HG03025 (cell line): Measurements from ENCODE around the gene OCA2.

Experiments
- ATAC-seq: cut with Tn5 transposase; IDR thresholded peaks from one replicate; pipeline ENCODE4 v1.9.1; 2021; ENCODE audit warnings: mild to moderate bottlenecking, moderate library complexity; ENCODE audit not compliant: unreplicated experiment, low FRiP score

Gene OCA2

GRCh38 chr15:27831384-27832236 lies 267.5 kb downstream of the OCA2 start:
- no peak for ATAC-seq

- ATAC-seq: no peak
Measured at GRCh38 chr15:27828746-27829145, 270.4 kb downstream of the OCA2 start.

DNA sequence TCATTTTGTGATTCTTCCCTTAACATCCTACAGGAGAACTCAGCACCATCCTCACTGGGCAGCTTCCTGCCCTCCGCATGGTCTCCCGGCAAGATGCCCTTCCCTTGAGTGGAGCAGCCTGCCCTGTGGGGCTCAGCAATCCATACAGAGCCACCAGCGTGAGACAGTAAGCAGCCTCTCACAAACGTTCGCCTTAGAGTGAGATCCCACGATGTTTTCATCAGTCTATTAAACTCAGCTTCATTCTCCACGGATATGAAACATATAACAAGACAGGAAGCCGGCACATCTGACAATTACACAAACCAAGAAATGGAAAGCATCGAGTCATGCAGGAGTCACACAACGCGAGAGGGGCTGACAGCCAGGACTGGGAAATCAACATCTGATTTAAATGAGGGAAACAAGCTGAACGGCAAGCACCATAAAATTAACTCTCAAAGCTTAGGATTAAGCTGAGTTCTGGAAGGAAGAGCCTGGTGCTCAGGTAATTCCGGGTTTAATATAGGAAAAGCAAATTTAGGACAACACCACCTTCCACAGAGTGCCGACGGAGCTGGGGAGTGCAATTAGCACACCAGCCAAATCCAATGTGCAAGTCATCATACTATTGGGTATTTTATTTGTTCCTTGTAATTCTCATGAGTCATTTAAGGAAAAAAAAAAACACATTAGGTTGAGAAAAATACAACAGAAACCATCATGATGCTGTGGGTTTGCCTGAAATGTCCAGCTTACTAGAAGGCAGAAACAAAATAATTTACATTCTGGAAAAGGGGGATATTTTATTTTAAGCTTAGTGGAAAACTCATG lies 272.0 kb downstream of the OCA2 start:
- no peak for ATAC-seq

GRCh38 chr15:27826411-27826810 lies 272.7 kb downstream of the OCA2 start:
- ATAC-seq: no peak

DNA sequence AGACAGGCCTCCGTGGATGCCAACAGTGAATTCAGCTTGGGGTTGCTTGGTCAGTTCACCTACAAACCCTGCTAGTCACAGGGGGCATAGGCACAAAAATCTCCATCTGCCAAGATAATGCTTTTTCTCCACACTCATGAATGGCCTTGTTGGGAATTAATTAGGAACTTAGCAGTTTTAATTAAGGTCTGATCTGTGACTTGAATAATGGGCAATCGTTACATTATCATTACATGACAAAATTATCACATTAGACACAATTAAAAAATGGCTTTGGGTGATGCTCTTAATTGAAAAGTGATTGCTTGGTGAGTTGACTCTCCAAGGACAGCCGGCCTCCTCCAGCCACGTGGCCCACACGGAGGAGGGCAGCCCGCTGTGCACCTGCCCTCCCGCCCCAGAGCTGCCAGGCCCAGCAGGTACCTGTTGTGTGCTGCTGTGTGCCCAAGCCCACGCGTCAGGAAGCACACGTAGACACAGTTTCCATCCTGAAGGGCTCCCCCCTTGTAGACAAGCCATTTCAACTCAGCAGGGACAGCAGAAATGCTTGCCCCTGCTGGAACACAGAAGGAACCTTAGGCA lies 274.2 kb downstream of the OCA2 start:
- ATAC-seq: no peak

DNA sequence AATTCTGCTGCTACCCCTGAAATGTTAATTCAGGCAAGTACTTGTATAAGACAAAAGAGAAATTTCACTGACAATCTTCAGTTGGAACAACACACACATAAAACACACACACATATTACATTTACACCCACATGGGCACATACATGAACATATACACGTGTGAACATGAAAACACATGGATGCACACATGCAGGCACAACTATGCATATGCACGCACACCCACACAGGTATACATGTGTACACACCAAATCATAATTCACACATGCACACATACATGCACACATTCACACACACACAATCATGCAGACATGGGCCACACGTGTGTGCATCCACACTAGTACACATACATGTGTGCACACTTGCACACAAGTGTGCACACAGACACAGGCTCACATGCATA lies 277.8 kb downstream of the OCA2 start:
- no peak for ATAC-seq

GRCh38 chr15:27820722-27821121 lies 278.4 kb downstream of the OCA2 start:
- no peak for ATAC-seq

DNA sequence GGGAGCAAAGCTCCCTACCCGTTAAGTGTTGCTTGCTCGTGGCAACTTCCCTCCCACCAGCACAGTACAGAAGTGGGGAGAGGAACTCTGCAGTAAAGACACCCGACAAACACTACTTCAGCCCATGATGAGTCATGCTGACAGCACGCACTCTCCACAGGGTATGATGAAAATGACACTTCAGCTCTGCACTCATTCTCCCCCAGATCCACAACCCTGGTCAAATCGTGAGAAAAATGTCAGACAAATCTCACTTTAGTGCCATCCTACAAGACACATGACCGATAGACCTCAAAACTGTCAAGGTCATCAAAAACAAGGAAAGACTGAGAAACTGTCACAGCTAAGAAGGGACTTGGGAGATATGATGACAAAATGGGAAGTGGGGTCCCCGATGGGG lies 278.9 kb downstream of the OCA2 start:
- ATAC-seq: no peak

DNA sequence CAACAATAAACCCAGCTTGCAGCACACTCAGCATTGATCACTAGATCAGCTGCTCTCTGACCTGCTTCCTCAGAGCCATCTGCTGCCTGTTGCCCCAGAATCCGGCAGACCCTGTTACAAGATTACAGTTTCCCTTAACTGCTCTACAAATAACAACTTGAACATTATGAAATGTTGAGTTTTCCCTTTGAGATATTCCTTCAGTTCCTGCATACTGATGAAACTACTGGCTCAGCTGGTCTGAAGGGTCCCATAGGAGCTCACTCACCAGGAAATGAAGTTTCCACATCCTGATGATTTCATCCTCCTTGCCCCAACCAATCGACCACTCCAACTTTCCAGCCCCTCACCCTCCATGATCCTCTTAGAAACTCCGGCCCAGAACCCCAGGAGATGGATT lies 281.9 kb downstream of the OCA2 start:
- ATAC-seq: no peak

DNA sequence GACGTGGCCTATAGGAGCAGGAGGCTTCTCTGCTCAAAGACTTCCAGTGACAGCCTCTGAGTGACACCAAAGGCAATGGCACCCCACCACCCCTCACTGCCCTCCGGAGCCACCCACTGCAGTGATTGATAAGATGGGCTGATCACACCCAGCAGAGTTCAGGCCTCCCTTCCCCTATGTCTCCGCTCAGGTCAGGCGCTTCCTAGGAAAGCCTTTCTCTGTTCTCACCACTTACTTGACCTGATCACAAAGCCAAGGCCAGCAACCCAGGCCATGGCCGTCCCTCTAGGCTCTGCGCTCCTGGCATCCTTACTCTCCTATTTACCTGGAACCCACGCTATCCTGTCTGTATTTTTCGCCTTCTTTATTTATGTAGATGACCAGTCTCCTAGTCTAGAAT lies 282.3 kb downstream of the OCA2 start:
- ATAC-seq: no peak

- no peak for ATAC-seq
Measured at GRCh38 chr15:27815035-27815434, 284.1 kb downstream of the OCA2 start.

GRCh38 chr15:27813139-27813538 lies 286.0 kb downstream of the OCA2 start:
- ATAC-seq: no peak

- no peak for ATAC-seq
Measured at GRCh38 chr15:27808182-27808581, 290.9 kb downstream of the OCA2 start.

- ATAC-seq: no peak
Measured at GRCh38 chr15:27807335-27807734, 291.8 kb downstream of the OCA2 start.

GRCh38 chr15:27806396-27806795 lies 292.7 kb downstream of the OCA2 start:
- no peak for ATAC-seq

DNA sequence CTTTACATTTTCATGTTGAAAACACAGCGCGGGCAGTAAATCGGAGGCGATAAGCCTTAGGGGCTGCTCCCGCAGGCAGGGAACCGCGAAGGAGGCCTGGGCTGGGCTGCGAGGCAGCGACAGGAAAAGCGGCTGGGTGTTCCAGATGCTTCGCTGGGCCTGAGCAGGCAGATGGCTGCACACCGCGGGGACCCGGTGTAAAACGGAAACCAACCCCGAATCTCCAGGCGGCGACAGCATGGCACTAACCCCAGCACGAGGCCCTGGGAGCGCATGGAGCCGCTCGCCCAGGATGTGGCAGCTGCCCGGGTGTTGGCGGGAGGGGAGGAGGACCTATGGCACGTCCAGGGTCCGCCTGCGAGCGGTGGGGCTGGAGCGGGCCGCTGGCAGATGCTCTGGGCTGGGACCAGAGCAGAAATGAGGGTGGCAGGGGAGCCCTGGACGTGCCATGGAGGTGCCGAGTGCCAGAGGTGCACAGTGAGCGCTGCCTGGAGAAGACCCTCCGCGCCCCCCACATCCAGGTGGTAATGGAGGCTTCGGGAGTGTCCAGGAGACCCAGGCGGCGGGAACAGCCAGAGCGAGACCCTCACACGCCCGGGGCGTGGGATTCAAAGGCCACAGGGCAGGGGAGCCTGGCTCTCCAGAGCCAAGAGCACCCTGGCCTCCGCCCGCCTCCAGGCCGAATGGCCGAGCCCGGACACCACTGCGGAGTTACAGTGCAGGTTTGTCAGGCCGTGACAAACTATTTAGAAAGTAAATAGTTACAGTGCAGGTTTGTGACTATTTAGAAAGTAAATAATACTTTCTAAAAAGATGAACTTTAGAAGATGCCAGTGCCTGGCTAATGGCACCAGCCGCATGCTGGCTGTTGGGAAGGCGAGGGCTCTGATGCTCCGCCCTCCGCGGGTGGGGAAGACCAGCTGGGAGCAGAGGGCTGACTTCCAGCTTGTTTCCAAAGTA lies 293.6 kb downstream of the OCA2 start:
- ATAC-seq: no peak

DNA sequence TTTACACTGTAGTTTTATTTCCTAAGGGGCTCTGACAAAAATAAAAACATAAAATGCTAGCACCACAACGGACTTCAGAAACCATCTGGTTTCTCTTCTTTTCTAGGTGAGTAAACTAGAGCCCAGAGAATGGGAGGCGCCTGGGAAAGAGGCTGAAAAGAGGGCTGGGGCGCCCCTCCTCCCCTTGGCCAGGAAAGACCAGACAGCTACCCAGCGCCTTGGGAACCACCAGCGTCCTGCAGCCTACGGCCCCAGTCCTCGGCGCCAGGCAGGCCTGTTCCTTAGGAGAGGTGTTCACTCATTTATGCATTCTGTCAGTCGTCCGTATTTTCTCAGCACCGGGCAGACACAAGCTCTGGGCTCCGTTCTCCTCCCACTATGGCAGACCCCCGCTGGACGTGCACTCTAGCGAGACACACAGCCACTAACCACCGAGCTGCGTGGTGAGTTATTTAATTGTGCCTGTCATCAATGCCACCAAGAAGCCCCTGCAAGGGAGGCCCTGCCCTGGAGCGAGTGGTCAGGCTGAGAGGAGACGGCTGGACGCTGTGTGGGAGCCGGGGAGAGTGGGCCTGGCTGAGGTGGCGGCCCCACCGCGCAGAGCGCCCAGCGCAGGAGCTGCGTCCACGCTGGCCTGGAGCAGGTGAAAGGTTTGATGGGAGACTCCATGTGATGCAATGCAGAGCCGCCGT lies 294.4 kb downstream of the OCA2 start:
- no peak for ATAC-seq

DNA sequence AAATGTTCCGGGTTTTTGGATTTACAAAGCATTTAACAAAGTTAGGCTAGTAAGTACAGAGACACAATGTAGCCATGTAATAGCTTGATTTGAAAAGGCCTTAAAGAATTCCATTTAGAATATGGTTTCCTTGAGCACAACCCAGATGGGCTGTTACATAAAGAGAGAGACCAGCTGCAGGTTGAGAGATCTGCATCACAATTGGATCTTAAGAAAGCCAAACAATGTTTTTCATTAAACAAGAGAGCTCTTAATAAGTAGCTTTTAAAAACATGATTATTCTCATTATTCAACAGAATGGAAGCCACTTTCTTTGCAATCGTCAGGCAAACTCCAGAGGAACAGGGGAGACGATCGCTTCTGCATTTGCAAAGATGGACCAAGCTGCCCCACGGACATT lies 300.3 kb downstream of the OCA2 start:
- no peak for ATAC-seq

DNA sequence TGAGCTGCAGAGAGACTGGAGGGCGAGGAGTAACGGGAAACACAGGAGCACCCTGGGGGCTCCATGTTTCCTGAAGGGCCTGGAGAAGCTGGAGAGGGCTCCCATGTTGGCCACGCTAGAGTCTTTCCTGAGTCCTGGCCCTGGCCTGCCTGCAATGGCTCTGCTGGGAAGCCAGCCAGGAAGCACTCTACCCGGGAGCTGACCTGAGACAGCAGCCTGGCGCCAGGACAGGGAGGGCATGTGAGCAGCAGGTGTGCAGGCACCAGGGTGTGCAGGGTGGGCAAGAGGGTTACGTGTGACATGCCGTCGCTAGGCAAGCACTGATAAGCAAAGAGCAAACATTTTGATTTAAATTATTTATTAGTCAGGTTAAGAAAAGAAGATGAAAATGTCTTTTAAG lies 301.4 kb downstream of the OCA2 start:
- ATAC-seq: no peak
